Epithelial cell of esophagus (primary cell): ENCODE results near the gene SOHLH1.
"Not testable (repeated sequence)": the region's sequence is repeated elsewhere in the genome, so short reads cannot be mapped to it uniquely, and the experiment has no call there.

Source experiments
- DNase-seq: peaks from one replicate; pipeline ENCODE4 v3.0.0; 2010; ENCODE audit warnings: low read depth
- H3K4me3 ChIP-seq: 2 replicates; pipeline ENCODE4 v1.5.1; 2011; ENCODE audit warnings: mild to moderate bottlenecking, low read length, control low read depth
- CTCF ChIP-seq: IDR thresholded peaks from 2 replicates; pipeline ENCODE4 v1.5.1; 2011; ENCODE audit warnings: low read depth, mild to moderate bottlenecking, low read length, control low read depth, inconsistent platforms; ENCODE audit not compliant: insufficient read depth; ENCODE audit errors: missing control alignments

The SOHLH1 gene

GRCh38 chr9:135671591-135672041 is 27.7 kb downstream of the SOHLH1 start:
- TF ChIP-seq CTCF, result no peak
- DNase-seq, result no peak
- H3K4me3 ChIP-seq, result no peak overlapping the region

- DNase-seq, result no peak
- H3K4me3 ChIP-seq, result no peak overlapping the region
- no peak for TF ChIP-seq CTCF
Observed at GRCh38 chr9:135670721-135671590, 28.3 kb downstream of the SOHLH1 start.

GRCh38 chr9:135669616-135670285 is 29.5 kb downstream of the SOHLH1 start:
- no peak for DNase-seq
- TF ChIP-seq CTCF, result no peak
- H3K4me3 ChIP-seq, result no peak overlapping the region

GRCh38 chr9:135669018-135669417 is 30.3 kb downstream of the SOHLH1 start:
- H3K4me3 ChIP-seq, DNase-seq: not testable (repeated sequence)

- no peak for TF ChIP-seq CTCF
- no peak for DNase-seq
- no peak overlapping the region for H3K4me3 ChIP-seq
Observed at GRCh38 chr9:135667463-135668001, 31.7 kb downstream of the SOHLH1 start.

- no peak for TF ChIP-seq CTCF
- no peak for DNase-seq
Observed at GRCh38 chr9:135666534-135667462, 32.5 kb downstream of the SOHLH1 start.

More at GRCh38 chr9:135666534-135667462, 32.5 kb downstream of the SOHLH1 start:
- no peak overlapping the region for H3K4me3 ChIP-seq
